ENCODE data around the gene VSTM1. TPM values are rescaled to one million over a fixed set of nuclear protein-coding genes. Genes with fewer than 3 reads are reported as not detected.

Gene VSTM1
- total and polyA plus RNA-seq, 4 experiments from 2014 or later: not detected

GRCh38 chr19:53999694-54000093, 64.0 kb downstream of the VSTM1 start:
- Mint-ChIP-seq H3K27ac (peak overlapping the region in 1 of 7 donors; percentile 25), H3K27me3 (peaks cover 37 to 38% of the 10 kb centered on the region in 2 donors), H3K4me1 (no peaks in the 10 kb centered on the region), H3K4me3 (no peak overlapping the region), H3K9me3 (peaks cover 0 to 3% (median 0%) of the 10 kb centered on the region in 8 donors), H3K36me3 (no peaks in the 10 kb centered on the region)
- intact Hi-C loops (cut with micrococcal nuclease): no loop called here
- POLR2A ChIA-PET (ENCODE audit: partially characterized antibody): no interaction called here
- Histone ChIP-seq H3K9me3 (ENCODE audit: control insufficient read depth in 1 of 2, low read length in 2 of 2) (no peaks in the 10 kb centered on the region), H3K4me1 (ENCODE audit: insufficient read depth, low read length) (no peaks in the 10 kb centered on the region), H3K36me3 (ENCODE audit: insufficient read depth, low read length) (no peaks in the 10 kb centered on the region), H3K4me3 (ENCODE audit: low read length in 2 of 2) (no peak overlapping the region), H3K27ac (ENCODE audit: low read depth, low read length) (no peak overlapping the region), H3K27me3 (ENCODE audit: insufficient read depth, low read length) (peaks cover 1% of the 10 kb centered on the region)
- CTCF ChIA-PET (ENCODE audit: partially characterized antibody): no interaction called here
- no peak for DNase-seq

DNA sequence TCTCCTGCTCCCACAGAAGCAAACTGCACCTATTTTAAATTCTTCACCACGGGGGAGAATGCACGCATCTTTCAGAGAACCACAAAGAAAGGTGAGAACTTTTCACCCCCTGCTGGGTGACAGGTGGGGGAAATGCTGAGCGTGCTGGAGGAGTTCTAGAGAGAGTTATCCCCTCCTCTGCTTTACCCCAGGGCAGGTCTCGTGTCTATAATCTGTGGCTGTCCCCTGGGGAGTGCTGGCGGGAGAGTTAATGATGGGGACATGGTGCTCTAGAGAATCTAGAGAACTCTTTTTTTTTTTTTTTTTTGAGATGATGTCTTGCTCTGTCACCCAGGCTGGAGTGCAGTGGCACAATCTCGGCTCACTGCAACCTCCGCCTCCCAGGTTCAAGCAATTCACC, 65.5 kb downstream of the VSTM1 start:
- POLR2A ChIA-PET (ENCODE audit: partially characterized antibody): no interaction called here
- no peak for DNase-seq
- intact Hi-C loops (cut with micrococcal nuclease): no loop called here
- CTCF ChIA-PET (ENCODE audit: partially characterized antibody): no interaction called here
- Mint-ChIP-seq H3K36me3 (no peaks in the 10 kb centered on the region), H3K27ac (no peak overlapping the region), H3K9me3 (peaks cover 0 to 3% (median 0%) of the 10 kb centered on the region in 8 donors), H3K27me3 (peaks cover 45 to 51% of the 10 kb centered on the region in 2 donors), H3K4me3 (no peak overlapping the region), H3K4me1 (no peaks in the 10 kb centered on the region)
- no peaks in the 10 kb centered on the region for H3K36me3 ChIP-seq (ENCODE audit: insufficient read depth, low read length)
- H3K27ac ChIP-seq (ENCODE audit: low read depth, low read length): no peak overlapping the region
- H3K4me3 ChIP-seq (ENCODE audit: low read length in 2 of 2): no peak overlapping the region
- H3K4me1 ChIP-seq (ENCODE audit: insufficient read depth, low read length): no peaks in the 10 kb centered on the region
- H3K9me3 ChIP-seq (ENCODE audit: control insufficient read depth in 1 of 2, low read length in 2 of 2): no peaks in the 10 kb centered on the region
- peaks cover 5% of the 10 kb centered on the region for H3K27me3 ChIP-seq (ENCODE audit: insufficient read depth, low read length)

DNA sequence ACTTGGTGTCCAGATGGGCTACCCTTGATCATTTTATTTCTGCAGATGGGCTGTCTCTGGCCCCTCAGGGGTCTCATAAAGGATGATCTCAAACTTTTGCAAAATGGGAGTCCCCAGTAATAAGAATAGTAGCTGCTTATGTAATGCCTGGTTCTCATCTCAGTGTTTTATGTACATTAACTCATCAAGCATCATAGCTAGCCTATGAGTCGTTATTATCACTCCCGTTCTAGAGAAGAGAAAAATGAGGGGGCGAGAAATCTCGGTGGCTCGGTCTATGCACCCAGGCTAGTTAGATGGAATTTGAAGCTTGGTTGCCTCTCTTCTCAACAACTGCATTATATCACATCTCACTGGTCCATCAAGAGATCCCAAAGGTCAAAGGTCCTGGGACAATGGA, 68.9 kb downstream of the VSTM1 start:
- CTCF ChIA-PET (ENCODE audit: partially characterized antibody): no interaction called here
- Histone ChIP-seq H3K9me3 (ENCODE audit: control insufficient read depth in 1 of 2, low read length in 2 of 2) (no peaks in the 10 kb centered on the region), H3K27ac (ENCODE audit: low read depth, low read length) (no peak overlapping the region), H3K4me3 (ENCODE audit: low read length in 2 of 2) (no peak overlapping the region), H3K36me3 (ENCODE audit: insufficient read depth, low read length) (no peaks in the 10 kb centered on the region), H3K4me1 (ENCODE audit: insufficient read depth, low read length) (no peaks in the 10 kb centered on the region), H3K27me3 (ENCODE audit: insufficient read depth, low read length) (peaks cover 11% of the 10 kb centered on the region)
- Mint-ChIP-seq H3K36me3 (no peaks in the 10 kb centered on the region), H3K4me3 (no peak overlapping the region), H3K4me1 (peaks cover 0 to 6% (median 2%) of the 10 kb centered on the region in 4 donors), H3K27me3 (peaks cover 38 to 45% of the 10 kb centered on the region in 2 donors), H3K9me3 (no peaks in the 10 kb centered on the region), H3K27ac (no peak overlapping the region)
- POLR2A ChIA-PET (ENCODE audit: partially characterized antibody): no interaction called here
- no peak for DNase-seq
- intact Hi-C loops (cut with micrococcal nuclease): no loop called here

DNA sequence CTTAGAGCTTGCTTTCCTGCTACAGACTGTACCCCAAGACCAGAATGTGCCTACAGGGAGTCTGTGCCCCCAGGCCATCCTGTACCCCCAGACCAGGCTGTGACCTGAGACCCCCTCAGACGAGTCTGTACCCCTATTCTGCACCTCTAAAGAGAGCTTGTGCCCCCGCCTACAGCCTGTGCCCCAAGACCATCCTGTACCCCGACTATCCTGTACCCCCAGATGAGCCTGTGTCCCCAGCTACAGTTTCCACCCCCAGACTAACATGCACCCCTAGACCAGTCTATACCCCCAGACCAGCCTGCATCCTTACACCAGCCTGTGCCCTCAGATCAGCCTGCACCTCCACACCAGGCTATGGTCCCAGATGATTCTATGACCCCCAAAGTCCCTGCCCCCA, 70.2 kb downstream of the VSTM1 start:
- POLR2A ChIA-PET (ENCODE audit: partially characterized antibody): no interaction called here
- Histone ChIP-seq H3K4me1 (ENCODE audit: insufficient read depth, low read length) (no peaks in the 10 kb centered on the region), H3K4me3 (ENCODE audit: low read length in 2 of 2) (no peak overlapping the region), H3K36me3 (ENCODE audit: insufficient read depth, low read length) (no peaks in the 10 kb centered on the region), H3K9me3 (ENCODE audit: control insufficient read depth in 1 of 2, low read length in 2 of 2) (no peaks in the 10 kb centered on the region), H3K27ac (ENCODE audit: low read depth, low read length) (no peak overlapping the region), H3K27me3 (ENCODE audit: insufficient read depth, low read length) (peaks cover 11% of the 10 kb centered on the region)
- no peaks in the 10 kb centered on the region for H3K9me3 Mint-ChIP-seq
- H3K27me3 Mint-ChIP-seq: peaks cover 36 to 48% of the 10 kb centered on the region in 2 donors
- no peak for DNase-seq
- CTCF ChIA-PET (ENCODE audit: partially characterized antibody): no interaction called here
- intact Hi-C loops (cut with micrococcal nuclease): no loop called here
- H3K4me1 Mint-ChIP-seq: peaks cover 0 to 6% (median 2%) of the 10 kb centered on the region in 4 donors
- no peak overlapping the region for H3K27ac Mint-ChIP-seq
- H3K36me3 Mint-ChIP-seq: no peaks in the 10 kb centered on the region
- peak overlapping the region in 1 of 8 donors; percentile 2 for H3K4me3 Mint-ChIP-seq

- DNase-seq: no peak
- peaks cover 11% of the 10 kb centered on the region for H3K27me3 ChIP-seq (ENCODE audit: insufficient read depth, low read length)
- H3K9me3 ChIP-seq (ENCODE audit: control insufficient read depth in 1 of 2, low read length in 2 of 2): no peaks in the 10 kb centered on the region
- H3K27ac ChIP-seq (ENCODE audit: low read depth, low read length): no peak overlapping the region
- Mint-ChIP-seq H3K4me3 (no peak overlapping the region), H3K36me3 (no peaks in the 10 kb centered on the region), H3K4me1 (peaks cover 0 to 6% (median 2%) of the 10 kb centered on the region in 4 donors), H3K27me3 (peaks cover 36 to 46% of the 10 kb centered on the region in 2 donors), H3K9me3 (no peaks in the 10 kb centered on the region), H3K27ac (no peak overlapping the region)
- ChIA-PET POLR2A (ENCODE audit: partially characterized antibody) (no interaction called here), CTCF (ENCODE audit: partially characterized antibody) (no interaction called here)
- H3K36me3 ChIP-seq (ENCODE audit: insufficient read depth, low read length): no peaks in the 10 kb centered on the region
- intact Hi-C loops (cut with micrococcal nuclease): no loop called here
- H3K4me3 ChIP-seq (ENCODE audit: low read length in 2 of 2): no peak overlapping the region
- no peaks in the 10 kb centered on the region for H3K4me1 ChIP-seq (ENCODE audit: insufficient read depth, low read length)
Observed at GRCh38 chr19:53992815-53993214, 70.9 kb downstream of the VSTM1 start.

GRCh38 chr19:53992211-53992610, 71.5 kb downstream of the VSTM1 start:
- Histone ChIP-seq H3K9me3 (ENCODE audit: control insufficient read depth in 1 of 2, low read length in 2 of 2) (no peaks in the 10 kb centered on the region), H3K27me3 (ENCODE audit: insufficient read depth, low read length) (peaks cover 11% of the 10 kb centered on the region), H3K36me3 (ENCODE audit: insufficient read depth, low read length) (no peaks in the 10 kb centered on the region), H3K4me1 (ENCODE audit: insufficient read depth, low read length) (no peaks in the 10 kb centered on the region), H3K27ac (ENCODE audit: low read depth, low read length) (no peak overlapping the region), H3K4me3 (ENCODE audit: low read length in 2 of 2) (no peak overlapping the region)
- H3K27ac Mint-ChIP-seq: no peak overlapping the region
- CTCF ChIA-PET (ENCODE audit: partially characterized antibody): no interaction called here
- H3K4me3 Mint-ChIP-seq: peak overlapping the region in 6 of 8 donors; percentile 15 to 64 (median 41)
- POLR2A ChIA-PET (ENCODE audit: partially characterized antibody): no interaction called here
- no peaks in the 10 kb centered on the region for H3K36me3 Mint-ChIP-seq
- no peaks in the 10 kb centered on the region for H3K9me3 Mint-ChIP-seq
- intact Hi-C loops (cut with micrococcal nuclease): no loop called here
- H3K27me3 Mint-ChIP-seq: peaks cover 36 to 43% of the 10 kb centered on the region in 2 donors
- H3K4me1 Mint-ChIP-seq: peaks cover 0 to 6% (median 2%) of the 10 kb centered on the region in 4 donors
- DNase-seq: no peak

DNA sequence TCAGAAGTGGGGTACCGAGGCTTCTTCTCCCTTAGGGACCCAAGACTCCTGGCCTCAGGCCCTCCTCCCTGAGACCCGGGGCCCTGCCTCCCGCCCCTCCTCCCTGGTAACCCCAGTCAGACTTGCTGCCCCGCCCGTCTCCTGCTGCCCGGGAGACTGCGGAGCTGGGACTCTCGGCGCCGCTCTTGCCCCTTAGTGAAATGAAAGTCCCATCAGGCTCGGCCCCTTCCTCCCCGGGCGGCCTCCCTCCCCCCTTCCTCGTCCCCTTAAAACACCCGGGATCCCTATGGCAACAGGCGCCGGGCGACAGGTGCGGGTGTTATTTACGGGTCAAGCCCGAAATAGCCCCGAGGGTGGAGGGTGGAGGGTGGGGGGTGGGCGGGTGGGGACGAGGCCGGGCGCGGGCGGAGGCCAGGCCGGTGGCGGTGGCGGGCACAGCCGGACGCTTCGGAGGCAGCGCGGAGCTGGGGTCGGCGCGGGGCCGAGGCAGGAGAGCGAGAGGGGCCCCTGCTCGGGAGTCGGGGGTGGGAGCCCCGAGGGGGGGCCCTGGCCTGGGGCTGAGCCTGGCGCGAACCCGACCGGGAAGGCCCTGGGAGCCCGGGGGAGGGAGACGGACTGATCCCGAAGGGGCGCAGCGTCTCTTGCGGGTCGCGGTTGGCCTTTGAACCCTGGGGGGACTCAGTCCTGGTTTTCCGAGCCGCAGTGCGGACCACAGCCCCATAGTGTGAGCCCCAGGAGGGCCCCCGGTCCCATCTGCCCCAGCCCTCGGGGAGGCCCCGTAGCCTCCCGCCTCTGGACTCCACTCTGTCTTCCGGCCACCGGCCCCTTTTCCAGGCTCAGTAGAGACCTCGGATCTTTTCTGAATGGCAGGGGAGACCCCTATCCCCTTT, 72.2 kb downstream of the VSTM1 start, which contains the start of gene CACNG6:
TSS of gene CACNG6 (plus strand) at position 414 of the 890 bp plus-strand sequence. CDS start 1,241 bp downstream, outside the sequence.
- Mint-ChIP-seq H3K27ac (no peak within 1 kb of the TSS), H3K9me3 (no peaks in the 10 kb centered on the region), H3K27me3 (peaks cover 36 to 43% of the 10 kb centered on the region in 2 donors), H3K4me1 (peaks cover 0 to 6% (median 2%) of the 10 kb centered on the region in 4 donors), H3K4me3 (peak within 1 kb of the TSS in 6 of 8 donors; percentile 15 to 64 (median 41)), H3K36me3 (no peaks in the 10 kb centered on the region)
- Histone ChIP-seq H3K9me3 (ENCODE audit: control insufficient read depth in 1 of 2, low read length in 2 of 2) (no peaks in the 10 kb centered on the region), H3K27ac (ENCODE audit: low read depth, low read length) (no peak within 1 kb of the TSS), H3K27me3 (ENCODE audit: insufficient read depth, low read length) (peaks cover 11% of the 10 kb centered on the region), H3K4me3 (ENCODE audit: low read length in 2 of 2) (no peak within 1 kb of the TSS), H3K4me1 (ENCODE audit: insufficient read depth, low read length) (no peaks in the 10 kb centered on the region), H3K36me3 (ENCODE audit: insufficient read depth, low read length) (no peaks in the 10 kb centered on the region)
- ChIA-PET POLR2A (ENCODE audit: partially characterized antibody) (no interaction called here), CTCF (ENCODE audit: partially characterized antibody) (no interaction called here)
- DNase-seq: no peak
- intact Hi-C loops (cut with micrococcal nuclease): no loop called here

Data from CD4-positive, alpha-beta memory T cell (primary cell).